Measurements from ENCODE around the gene CWC25. TPM values are rescaled to one million over a fixed set of nuclear protein-coding genes. Genes with fewer than 3 reads are reported as not detected.

Gene CWC25
- total RNA-seq, 6 experiments from 2014 or later, result 6.8 to 13.1 (median 9.2) TPM

- Histone ChIP-seq H3K4me1 (peaks cover 0 to 22% (median 3%) of the 10 kb centered on the region in 4 donors), H3K36me3 (peaks cover 0 to 41% (median 21%) of the 10 kb centered on the region in 4 donors), H3K9me3 (no peaks in the 10 kb centered on the region), H3K4me3 (peak within 1 kb of the TSS; percentile 66 to 76 (median 72)), H3K27me3 (no peaks in the 10 kb centered on the region), H3K27ac (peak within 1 kb of the TSS; percentile 66 to 94 (median 80))
- intact Hi-C loops (cut with DNase I), result no loop called here
- DNase-seq (peak; percentile 91 to 95 (median 92)), ATAC-seq (peak; percentile 93 to 97 (median 95))
- TF ChIP-seq CTCF (IDR thresholded peaks at IDR 0.05), result no peak
- TF ChIP-seq POLR2A (IDR thresholded peaks at IDR 0.05), result peak; percentile 89
- under 1% methylated on average over 34 of the region's 48 CpGs for WGBS (ENCODE audit: insufficient coverage, low coverage, low lambda C conversion rate, missing lambda C conversion rate)
Measured at GRCh38 chr17:38853292-38854219, 28.4 kb upstream of the CWC25 start, which contains the start of gene RPL23. RPL23 (minus strand) TSS chr17:38853721; CDS start chr17:38853710, 11 bp downstream.

- Histone ChIP-seq H3K9me3 (no peaks in the 10 kb centered on the region), H3K36me3 (peaks cover 0 to 48% (median 25%) of the 10 kb centered on the region in 4 donors), H3K27ac (peak overlapping the region; percentile 66 to 94 (median 80)), H3K27me3 (no peaks in the 10 kb centered on the region), H3K4me3 (peak overlapping the region; percentile 66 to 76 (median 72)), H3K4me1 (peaks cover 0 to 22% (median 3%) of the 10 kb centered on the region in 4 donors)
- DNase-seq (no peak), ATAC-seq (peak; percentile 3 to 10 (median 4))
- intact Hi-C loops (cut with DNase I), result no loop called here
- TF ChIP-seq CTCF (IDR thresholded peaks at IDR 0.05), result no peak
- TF ChIP-seq POLR2A (IDR thresholded peaks at IDR 0.05), result no peak
- under 1% methylated on average over 17 of the region's 19 CpGs for WGBS (ENCODE audit: insufficient coverage, low coverage, low lambda C conversion rate, missing lambda C conversion rate)
Measured at GRCh38 chr17:38852771-38853291, 27.7 kb upstream of the CWC25 start.

DNA sequence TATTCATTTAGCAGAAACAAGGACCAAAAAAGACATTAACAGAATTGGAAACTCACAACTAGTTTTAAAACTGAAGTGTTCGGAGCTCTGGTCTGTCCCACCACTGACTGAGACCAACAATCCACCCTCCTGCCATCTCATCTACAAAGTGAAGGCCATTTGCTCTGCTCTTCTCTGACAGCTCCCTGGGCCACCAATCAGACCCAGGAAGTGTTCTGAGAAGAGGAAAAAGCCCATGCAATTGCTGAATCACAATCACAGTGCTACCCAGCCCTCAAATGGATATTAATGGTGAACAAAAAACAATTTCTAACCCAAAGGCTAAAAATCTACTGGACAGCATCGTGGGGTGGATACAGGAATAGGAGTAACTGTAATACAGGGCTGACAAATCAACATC lies 26.3 kb upstream of the CWC25 start:
- 26% methylated on average over 2 of the region's 2 CpGs for WGBS (ENCODE audit: insufficient coverage, low coverage, low lambda C conversion rate, missing lambda C conversion rate)
- DNase-seq, result no peak
- Histone ChIP-seq H3K36me3 (peaks cover 0 to 53% (median 27%) of the 10 kb centered on the region in 4 donors), H3K9me3 (no peaks in the 10 kb centered on the region), H3K4me3 (peak overlapping the region; percentile 66 to 76 (median 72)), H3K27ac (no peak overlapping the region), H3K4me1 (peaks cover 0 to 22% (median 3%) of the 10 kb centered on the region in 4 donors), H3K27me3 (no peaks in the 10 kb centered on the region)
- no peak for TF ChIP-seq CTCF (IDR thresholded peaks at IDR 0.05)
- no peak for TF ChIP-seq POLR2A (IDR thresholded peaks at IDR 0.05)
- no peak for ATAC-seq
- intact Hi-C loops (cut with DNase I), result no loop called here

GRCh38 chr17:38850374-38850773 lies 25.3 kb upstream of the CWC25 start:
- H3K4me3 ChIP-seq, result no peak overlapping the region
- H3K36me3 ChIP-seq, result peaks cover 0 to 53% (median 27%) of the 10 kb centered on the region in 4 donors
- 74% methylated on average over 7 of the region's 7 CpGs for WGBS (ENCODE audit: insufficient coverage, low coverage, low lambda C conversion rate, missing lambda C conversion rate)
- peaks cover 0 to 22% (median 3%) of the 10 kb centered on the region in 4 donors for H3K4me1 ChIP-seq
- ATAC-seq (no peak), DNase-seq (no peak)
- H3K9me3 ChIP-seq, result no peaks in the 10 kb centered on the region
- TF ChIP-seq CTCF (IDR thresholded peaks at IDR 0.05), result no peak
- TF ChIP-seq POLR2A (IDR thresholded peaks at IDR 0.05), result no peak
- no peaks in the 10 kb centered on the region for H3K27me3 ChIP-seq
- intact Hi-C loops (cut with DNase I), result no loop called here
- no peak overlapping the region for H3K27ac ChIP-seq

Data from right lobe of liver (tissue), 6 donors.